HG03159 (cell line): Measurements from ENCODE around the gene BTRC.

Source experiments
- ATAC-seq: cut with Tn5 transposase; IDR thresholded peaks from one replicate; pipeline ENCODE4 v1.9.1; 2021; ENCODE audit warnings: mild to moderate bottlenecking, moderate library complexity; ENCODE audit not compliant: unreplicated experiment

BTRC gene

GRCh38 chr10:101564490-101564991, 210.6 kb downstream of the BTRC start:
- ATAC-seq, result no peak

GRCh38 chr10:101565370-101565900, 211.5 kb downstream of the BTRC start:
- ATAC-seq, result no peak

- no peak for ATAC-seq
Measured at GRCh38 chr10:101565936-101566332, 212.0 kb downstream of the BTRC start.

- ATAC-seq, result no peak
Measured at GRCh38 chr10:101566333-101567164, 212.6 kb downstream of the BTRC start.

GRCh38 chr10:101567165-101568006, 213.4 kb downstream of the BTRC start:
- ATAC-seq, result no peak

GRCh38 chr10:101568054-101568745, 214.2 kb downstream of the BTRC start:
- ATAC-seq, result no peak

GRCh38 chr10:101569323-101569621, 215.3 kb downstream of the BTRC start:
- ATAC-seq, result no peak

- peak; percentile 58 for ATAC-seq
Measured at GRCh38 chr10:101569622-101570427, 215.9 kb downstream of the BTRC start.

GRCh38 chr10:101570428-101571270, 216.7 kb downstream of the BTRC start:
- ATAC-seq, result peak; percentile 11

- no peak for ATAC-seq
Measured at GRCh38 chr10:101571271-101571925, 217.4 kb downstream of the BTRC start.

- no peak for ATAC-seq
Measured at GRCh38 chr10:101572126-101572525, 218.2 kb downstream of the BTRC start.

GRCh38 chr10:101572785-101573184, 218.8 kb downstream of the BTRC start:
- no peak for ATAC-seq

- ATAC-seq, result no peak
Measured at GRCh38 chr10:101573885-101574753, 220.2 kb downstream of the BTRC start.

GRCh38 chr10:101575091-101575490, 221.1 kb downstream of the BTRC start:
- no peak for ATAC-seq

GRCh38 chr10:101575580-101576210, 221.7 kb downstream of the BTRC start:
- no peak for ATAC-seq

GRCh38 chr10:101576211-101576863, 222.4 kb downstream of the BTRC start:
- ATAC-seq, result no peak
